NCI-H526 treated with DMSO at 0.1 percent for 48 hours (cell line): Measurements from ENCODE around the gene HES4.
"Not testable (repeated sequence)": the region's sequence is repeated elsewhere in the genome, so short reads cannot be mapped to it uniquely, and the experiment has no call there.

Experiments used
- DNase-seq: peaks from one replicate; lab custom pipeline; 2025; lab: John Stamatoyannopoulos, UW

HES4 gene

GRCh38 chr1:1033009-1033587 lies 33.2 kb upstream of the HES4 start:
- peak; percentile 92 for DNase-seq

GRCh38 chr1:1032424-1032823 lies 32.5 kb upstream of the HES4 start:
- no peak for DNase-seq

- DNase-seq = no peak
Observed at GRCh38 chr1:1031659-1032235, 31.9 kb upstream of the HES4 start.

- not testable (repeated sequence) for DNase-seq
Observed at GRCh38 chr1:1030867-1031658, 31.2 kb upstream of the HES4 start.

- DNase-seq = no peak
Observed at GRCh38 chr1:1027791-1028190, 27.9 kb upstream of the HES4 start.

GRCh38 chr1:1026599-1027413 lies 26.9 kb upstream of the HES4 start:
- no peak for DNase-seq

- DNase-seq = no peak
Observed at GRCh38 chr1:1025730-1026129, 25.8 kb upstream of the HES4 start.

GRCh38 chr1:1024771-1025699 lies 25.1 kb upstream of the HES4 start:
- DNase-seq = no peak

- DNase-seq = no peak
Observed at GRCh38 chr1:1024149-1024770, 24.4 kb upstream of the HES4 start.

GRCh38 chr1:1023700-1024099 lies 23.8 kb upstream of the HES4 start:
- DNase-seq = no peak

GRCh38 chr1:1022302-1023009 lies 22.6 kb upstream of the HES4 start:
- no peak for DNase-seq

- no peak for DNase-seq
Observed at GRCh38 chr1:1021920-1022259, 22.0 kb upstream of the HES4 start.

- no peak for DNase-seq
Observed at GRCh38 chr1:1021010-1021919, 21.4 kb upstream of the HES4 start.

GRCh38 chr1:1020415-1021009 lies 20.6 kb upstream of the HES4 start:
- DNase-seq = no peak

- no peak for DNase-seq
Observed at GRCh38 chr1:1020000-1020404, 20.1 kb upstream of the HES4 start, which contains the start of gene AGRN. Gene AGRN, plus strand, starts transcription at chr1:1020120. Its CDS starts 53 bp downstream, at chr1:1020173.

- peak; percentile 56 for DNase-seq
Observed at GRCh38 chr1:1019122-1019999, 19.5 kb upstream of the HES4 start.

- not testable (repeated sequence) for DNase-seq
Observed at GRCh38 chr1:1018321-1018685, 18.4 kb upstream of the HES4 start.
